ENCODE data around the gene PRR30.

Gene PRR30

DNA sequence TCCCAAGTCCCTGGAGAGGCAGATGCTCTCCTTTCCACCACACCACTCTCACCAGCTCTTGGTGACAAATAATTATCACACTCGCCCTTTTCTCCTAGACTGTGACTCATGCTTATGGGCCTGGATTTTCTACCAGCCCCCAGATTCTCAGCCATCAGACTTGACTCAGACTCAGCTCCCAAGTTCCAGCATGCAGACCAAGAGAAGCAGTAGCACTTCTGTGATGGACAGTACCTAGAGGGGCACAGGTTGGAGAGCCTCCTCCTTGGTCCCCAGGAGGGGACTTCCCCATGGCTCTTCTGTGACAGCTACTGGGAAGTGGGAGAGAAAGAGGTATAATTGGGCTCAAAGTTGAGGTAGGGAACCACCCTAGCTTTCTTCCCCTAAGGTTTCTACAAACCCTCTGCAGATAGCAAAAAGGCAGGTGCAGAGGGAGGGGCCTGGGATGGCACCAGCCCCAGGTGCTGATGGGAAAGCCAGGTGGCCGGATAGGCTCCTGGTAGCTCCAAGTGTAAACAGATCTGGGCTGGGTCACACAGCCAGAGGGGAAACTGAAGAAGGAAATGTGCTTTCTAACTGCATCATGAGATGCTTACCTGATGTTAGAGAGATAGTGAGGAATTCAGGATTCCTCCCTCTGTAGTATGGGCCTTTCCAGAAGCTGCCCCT, 13.7 kb upstream of the PRR30 start:
- no peak for DNase-seq

DNA sequence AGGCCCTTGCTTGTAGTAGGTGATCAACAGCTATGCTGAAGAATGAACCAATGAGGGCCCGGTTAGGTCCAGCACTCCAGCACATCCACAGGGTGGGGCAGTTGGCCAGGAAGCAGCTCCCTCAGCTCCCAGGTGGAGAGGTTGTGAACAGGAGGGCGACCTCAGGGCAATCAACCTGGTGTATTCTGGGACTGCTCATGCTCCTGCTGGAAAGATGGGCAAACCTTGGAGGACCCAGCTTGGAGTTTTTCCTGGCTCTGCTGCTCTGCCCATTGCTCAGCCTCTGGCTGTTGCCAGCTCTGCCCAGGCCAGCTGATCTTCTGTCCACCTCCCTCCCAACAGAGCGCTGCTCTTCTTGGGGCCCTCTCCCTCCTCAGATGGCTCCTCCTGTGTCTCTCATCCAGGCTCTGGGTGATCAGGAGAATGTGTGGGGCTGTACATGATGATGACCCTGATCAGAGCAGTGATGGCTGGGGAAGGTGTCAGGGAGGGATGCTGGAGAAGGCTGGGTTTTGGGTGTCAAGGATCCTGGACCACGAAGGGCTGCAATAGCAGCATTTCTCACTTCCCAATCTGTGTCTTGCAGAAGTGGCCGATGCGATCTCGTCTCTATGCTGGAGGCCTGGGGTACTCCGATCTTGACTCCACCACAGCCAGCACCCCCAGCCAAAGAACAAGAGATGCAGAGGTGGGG, 13.0 kb upstream of the PRR30 start:
- no peak for DNase-seq

GRCh38 chr2:27150639-27151230, 11.5 kb upstream of the PRR30 start:
- no peak for DNase-seq

DNA sequence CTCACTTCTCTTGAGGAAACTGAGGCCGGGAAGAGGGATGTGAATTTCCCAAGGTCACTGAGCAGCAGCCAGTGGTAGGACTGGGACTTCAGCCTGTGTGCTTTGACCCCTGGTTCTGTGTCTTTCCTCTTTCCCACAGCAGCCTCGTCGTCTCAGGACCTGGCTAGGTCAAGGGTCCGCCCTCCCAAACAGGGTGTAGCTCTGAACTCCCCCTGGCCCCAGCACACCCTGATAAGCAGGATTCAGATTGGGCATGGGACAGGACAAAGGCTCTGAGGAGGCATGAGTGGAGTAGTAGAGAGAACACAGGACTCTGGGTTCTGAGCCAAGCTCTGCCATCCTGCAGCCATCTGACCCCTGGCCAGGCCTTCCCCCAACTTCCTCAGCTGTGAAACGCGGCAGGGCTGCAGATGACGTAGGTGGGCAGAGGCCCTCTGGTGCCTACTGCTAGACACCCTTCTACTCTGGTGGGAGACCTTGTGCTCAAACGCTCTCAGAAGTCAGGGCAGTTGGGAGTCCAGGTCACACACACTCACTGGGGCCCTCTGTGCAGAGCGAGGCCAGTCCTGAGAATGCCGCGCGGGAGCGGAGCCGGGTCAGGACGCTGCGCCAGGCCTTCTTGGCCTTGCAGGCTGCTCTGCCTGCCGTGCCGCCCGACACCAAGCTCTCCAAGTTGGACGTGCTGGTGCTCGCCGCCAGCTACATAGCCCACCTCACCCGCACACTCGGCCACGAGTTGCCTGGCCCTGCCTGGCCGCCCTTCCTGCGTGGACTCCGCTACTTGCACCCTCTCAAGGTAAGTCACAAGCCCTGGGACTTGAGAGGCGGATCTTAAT, 10.6 kb upstream of the PRR30 start:
- DNase-seq, result no peak

DNA sequence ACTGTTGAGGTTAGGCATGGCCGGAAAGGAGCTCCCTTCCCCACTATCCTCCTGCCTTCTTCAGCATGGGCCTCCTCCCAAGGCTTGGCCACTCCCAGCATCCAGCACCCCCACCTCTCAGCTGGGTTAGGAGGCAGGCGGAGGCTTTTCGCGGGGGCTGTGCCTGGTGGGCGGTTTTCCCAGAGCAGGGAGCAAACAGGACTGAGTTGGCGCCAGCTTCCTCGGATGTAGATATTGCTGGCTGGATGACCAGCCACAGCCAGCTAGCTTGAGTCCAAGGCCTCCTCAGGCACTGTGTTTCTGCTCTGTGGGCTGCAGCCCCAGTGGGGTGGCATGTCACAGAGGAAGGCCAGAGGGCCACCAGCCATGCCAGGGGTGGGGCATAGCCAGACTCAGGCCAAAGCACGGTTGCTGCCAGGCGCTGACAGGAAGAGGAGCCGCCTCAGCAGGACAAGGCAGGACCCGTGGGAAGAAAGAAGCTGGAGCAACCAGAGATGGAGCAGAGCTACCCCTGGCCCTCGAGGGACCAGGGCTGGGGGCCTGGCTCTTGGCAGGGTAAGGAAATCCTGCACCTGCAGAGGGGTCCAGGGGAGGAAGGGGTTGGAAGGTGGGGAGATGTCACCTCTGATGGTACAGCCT, 9.7 kb upstream of the PRR30 start, which contains the start of gene TCF23:
TSS of gene TCF23 (plus strand) at position 204 of the 639 bp plus-strand sequence. CDS start at position 334, 130 bp downstream.
- DNase-seq, result no peak

DNA sequence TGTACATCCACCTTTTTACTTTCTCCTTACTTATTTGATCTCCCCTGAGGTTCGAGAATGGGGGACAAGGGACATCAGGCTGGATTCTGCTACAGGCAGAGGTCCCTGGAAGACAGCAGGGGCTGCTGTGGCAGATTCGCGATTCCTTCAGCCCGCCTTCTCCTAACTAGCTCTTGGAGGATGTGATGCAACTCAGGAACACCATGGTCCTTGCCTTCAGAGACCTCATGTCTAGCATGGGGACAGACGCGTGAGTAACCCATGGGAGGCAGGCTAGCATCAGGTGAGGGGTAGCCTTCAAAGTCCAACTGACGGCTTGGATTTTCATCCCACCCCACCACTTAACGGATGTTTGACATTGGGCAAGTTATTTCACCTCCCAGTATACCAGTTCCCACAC, 8.7 kb upstream of the PRR30 start:
- DNase-seq, result no peak

- DNase-seq, result no peak
Observed at GRCh38 chr2:27145682-27146081, 6.5 kb upstream of the PRR30 start.

DNA sequence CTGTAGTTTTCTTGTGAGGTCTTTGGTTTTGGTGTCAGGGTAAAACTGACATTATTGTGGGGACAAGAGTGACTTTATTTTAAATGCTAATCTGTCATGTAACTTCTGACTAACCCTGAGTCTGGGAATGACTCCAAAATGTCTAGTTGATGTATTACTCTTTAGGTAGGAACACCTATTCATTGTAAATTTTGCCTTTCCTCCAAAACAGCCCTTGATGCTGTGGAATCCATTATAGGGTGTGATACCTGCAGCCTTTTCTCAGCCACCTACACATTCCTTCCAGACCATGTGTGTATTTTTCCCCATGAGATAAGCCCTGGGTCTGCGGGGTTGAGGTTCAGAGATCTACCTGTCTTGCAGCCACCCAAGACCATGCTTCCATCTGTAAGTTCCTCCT, 4.1 kb upstream of the PRR30 start:
- no peak for DNase-seq

DNA sequence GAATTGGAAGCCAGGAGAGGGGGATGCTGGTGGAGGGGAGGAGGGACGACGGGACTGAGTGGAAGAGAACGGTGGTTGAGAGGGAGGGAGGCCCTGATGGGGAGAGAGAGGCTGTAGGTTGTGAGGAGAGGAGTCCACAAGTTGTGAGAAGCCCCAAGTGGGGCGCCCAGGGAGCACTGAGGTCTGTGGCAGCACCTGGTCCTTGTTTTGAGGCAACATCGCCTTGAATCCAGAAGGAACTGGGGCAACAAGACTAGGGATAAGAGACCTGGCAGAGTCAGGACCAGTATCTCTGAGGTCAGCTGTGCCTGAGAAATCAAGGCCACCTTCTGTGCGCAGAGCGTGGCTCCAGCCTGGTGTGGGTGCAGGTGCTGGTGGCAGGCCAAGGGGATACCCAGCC, 1.1 kb downstream of the PRR30 start:
- DNase-seq, result no peak

DNA sequence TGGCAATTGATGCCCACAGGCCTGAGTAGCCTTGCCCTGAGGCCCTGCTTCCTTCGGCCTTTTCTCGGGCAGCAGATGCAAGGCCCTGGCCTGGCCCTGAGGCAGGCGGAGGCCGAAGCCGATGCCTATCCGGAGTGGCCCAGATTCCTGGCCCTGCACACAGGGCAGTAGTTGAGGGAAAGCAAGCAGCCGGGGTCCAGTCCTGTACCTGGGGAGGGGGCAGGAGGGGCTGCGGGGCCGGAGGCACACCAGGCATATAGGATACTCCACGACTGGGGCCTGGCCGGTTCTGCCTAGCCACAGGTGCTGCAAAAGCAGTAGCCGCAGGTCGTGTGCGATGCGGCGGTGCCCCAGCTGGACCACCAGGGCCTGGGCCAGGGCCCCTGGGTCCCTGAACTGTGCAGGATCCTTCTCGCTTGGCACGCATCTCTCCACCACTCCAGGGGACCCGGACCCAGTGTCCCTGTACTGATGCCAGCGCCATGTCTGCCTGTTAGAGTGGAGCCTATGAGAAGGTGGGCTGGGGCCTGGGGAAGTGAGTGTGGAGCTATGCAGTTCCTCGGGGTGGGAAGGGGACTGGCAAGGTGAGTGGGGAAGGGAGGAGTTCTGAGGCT, 1.8 kb downstream of the PRR30 start:
- no peak for DNase-seq

DNA sequence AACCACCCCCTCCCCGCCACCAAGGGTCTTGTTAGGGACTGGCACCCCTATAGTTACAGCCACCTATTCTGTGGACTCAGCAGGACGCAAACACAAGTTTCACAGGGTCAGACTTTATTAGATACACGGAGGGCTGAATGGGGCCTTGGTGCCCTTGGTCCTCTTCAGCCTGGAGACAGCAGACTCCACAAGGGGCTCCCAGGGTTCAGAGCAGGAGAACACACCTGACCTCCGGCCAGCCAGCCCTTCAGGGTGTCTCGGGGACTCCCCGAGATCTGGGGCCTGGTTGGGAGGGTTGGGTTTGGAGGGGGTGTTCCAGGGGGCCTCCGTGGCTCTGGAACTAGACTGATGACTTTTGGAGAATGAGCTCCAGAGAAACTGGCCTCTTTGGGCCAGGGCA, 2.5 kb downstream of the PRR30 start:
- DNase-seq, result no peak

GRCh38 chr2:27135478-27135955, 3.7 kb downstream of the PRR30 start:
- DNase-seq, result no peak

- no peak for DNase-seq
Observed at GRCh38 chr2:27134781-27135477, 4.3 kb downstream of the PRR30 start.

- peak; percentile 88 for DNase-seq
Observed at GRCh38 chr2:27133905-27134780, 5.1 kb downstream of the PRR30 start, which contains the start of gene PREB. TSS of gene PREB (minus strand) at chr2:27134636. CDS start at chr2:27134421, 215 bp downstream.

DNA sequence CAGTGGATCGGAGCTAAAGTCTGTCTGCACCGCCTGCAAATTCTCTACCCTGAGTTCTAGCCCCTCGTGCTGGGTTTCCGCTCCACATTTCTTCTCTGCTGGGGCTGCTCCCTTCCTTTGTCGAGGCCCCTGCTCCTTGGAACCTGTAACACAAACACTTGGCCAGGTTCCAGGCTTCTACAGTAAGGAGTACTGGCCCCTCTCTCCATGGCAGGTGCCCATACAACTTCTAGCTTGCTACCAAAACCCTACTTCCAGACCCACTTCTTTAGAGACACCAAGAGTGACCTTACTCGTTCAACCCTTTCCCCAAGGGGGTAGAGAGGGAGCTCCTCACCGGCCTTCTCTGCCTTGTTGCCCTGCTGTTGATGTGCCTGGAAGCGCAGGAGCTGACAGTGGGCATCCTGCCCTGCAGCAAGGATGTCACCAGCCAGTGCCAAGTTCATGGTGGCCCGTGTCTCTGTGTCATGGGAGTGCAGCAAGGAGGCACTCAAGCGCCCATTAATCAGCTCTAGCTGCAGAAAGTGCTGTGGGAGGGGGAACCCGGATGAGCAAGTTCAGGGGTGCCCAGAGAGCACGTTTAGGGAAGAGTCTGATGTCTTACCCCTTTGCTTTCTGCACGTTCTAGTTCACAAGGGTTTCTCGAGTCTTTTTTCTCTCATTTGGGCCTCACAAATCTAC, 5.9 kb downstream of the PRR30 start:
- DNase-seq, result no peak

- DNase-seq, result no peak
Observed at GRCh38 chr2:27131429-27131828, 7.8 kb downstream of the PRR30 start.

- DNase-seq, result no peak
Observed at GRCh38 chr2:27130396-27130795, 8.8 kb downstream of the PRR30 start.

- no peak for DNase-seq
Observed at GRCh38 chr2:27128668-27129571, 10.3 kb downstream of the PRR30 start.
